K562 (cell line): ENCODE measurements around the gene TMC4. TPM values are rescaled to one million over a fixed set of nuclear protein-coding genes. Genes with fewer than 3 reads are reported as not detected.
A peak's percentile ranks its signal among the peaks of the same experiment; 100 is the strongest.

Experiments
- ATAC-seq: fragments of 200-7000 bp; cut with Tn5 transposase; 3 replicates; pipeline ENCODE4 v1.9.1; 2020; ENCODE audit warnings: moderate library complexity
- BruUV-seq: library from RNA; stranded (reverse); fragments of 400-500 nt; replicated peaks from 2 replicates; lab custom pipeline; 2021; lab: Mats Ljungman, UMichigan
- CTCF ChIA-PET: fragments of 300-600 bp; formaldehyde crosslinking; extraction: SDS; loops from one replicate; lab custom pipeline; 2021; ENCODE audit warnings: low intra/inter-chr PET ratio; lab: Yijun Ruan, JAX
- POLR2A ChIA-PET: fragments of 300-600, 350-650 bp; sonication (Branson Sonifier 250); formaldehyde crosslinking; extraction: SDS; loops from one replicate; lab custom pipeline; 2021; ENCODE audit warnings: antibody characterized with exemption, inconsistent platforms; lab: Yijun Ruan, JAX
- DNase-seq, 4 experiments: peaks; one replicate each; pipeline versions ENCODE4 v3.0.0 to v3.0.0-alpha.2; 2011 to 2018; ENCODE audit warnings: low spot score in 3 of 4, mixed read lengths in 3 of 4; ENCODE audit errors: extremely low read depth in 1 of 4
- FAIRE-seq: peaks from 2 replicates; lab custom pipeline; 2011; peaks lifted over from hg19 to GRCh38; lab: Jason Lieb, UNC
- H2AFZ ChIP-seq: 2 replicates; pipeline ENCODE4 v1.6.0; 2011; ENCODE audit warnings: low read depth, low read length, control low read depth, inconsistent platforms
- H3K27ac ChIP-seq: fragments of 200-600 bp; 3 replicates; pipeline ENCODE4 v1.8.0; 2011; ENCODE audit warnings: low read depth, mild to moderate bottlenecking, control low read depth, inconsistent platforms, low read length, moderate library complexity, mixed read lengths; ENCODE audit errors: extremely low read depth
- H3K27me3 ChIP-seq, 2 experiments: fragments of 300-600 bp in 1 of 2; 2 replicates in 1 of 2; 3 replicates in 1 of 2; pipeline versions ENCODE4 v1.6.0 to v1.8.0; 2011; ENCODE audit warnings: inconsistent platforms in 2 of 2, low read length in 2 of 2, mild to moderate bottlenecking in 1 of 2, mixed read lengths in 1 of 2, moderate library complexity in 1 of 2; ENCODE audit not compliant: control insufficient read depth in 2 of 2, insufficient read depth in 2 of 2
- H3K36me3 ChIP-seq: fragments of 300-600 bp; 3 replicates; pipeline ENCODE4 v1.8.0; 2011; ENCODE audit warnings: mild to moderate bottlenecking, low read length, inconsistent platforms; ENCODE audit not compliant: control insufficient read depth, insufficient read depth
- H3K4me1 ChIP-seq, 2 experiments: fragments of 200-600 bp in 1 of 2; replicated peaks in 1 of 2; 2 replicates in 1 of 2; 3 replicates in 1 of 2; pipeline versions ENCODE4 v1.5.1 to v1.8.0; 2011; ENCODE audit warnings: inconsistent platforms in 2 of 2, low read length in 2 of 2, mild to moderate bottlenecking in 1 of 2, mixed read lengths in 1 of 2, moderate library complexity in 1 of 2; ENCODE audit not compliant: control insufficient read depth in 2 of 2, insufficient read depth in 2 of 2
- H3K4me2 ChIP-seq: 2 replicates; pipeline ENCODE4 v1.6.1; 2011; ENCODE audit warnings: low read length, control low read depth, inconsistent platforms, mixed read lengths; ENCODE audit not compliant: insufficient read depth
- H3K4me3 ChIP-seq: fragments of 200-600 bp; sonication (generic), shearing (Covaris generic); 2 replicates; pipeline ENCODE4 v1.5.1; 2016; ENCODE audit warnings: control low read depth, inconsistent platforms
- H3K79me2 ChIP-seq: fragments of 200-600 bp; 3 replicates; pipeline ENCODE4 v1.8.0; 2011; ENCODE audit warnings: low read length, inconsistent platforms; ENCODE audit not compliant: control insufficient read depth, insufficient read depth
- H3K9ac ChIP-seq, 2 experiments: 2 replicates each; pipeline versions ENCODE4 v1.6.0 to v1.6.1; 2011; ENCODE audit warnings: low read depth in 2 of 2, low read length in 2 of 2, control low read depth in 1 of 2, inconsistent platforms in 1 of 2, mild to moderate bottlenecking in 1 of 2, mixed read lengths in 1 of 2; ENCODE audit not compliant: insufficient read depth in 1 of 2
- H3K9me1 ChIP-seq: one replicate; pipeline ENCODE4 v1.6.0; 2011; ENCODE audit warnings: inconsistent platforms, mild to moderate bottlenecking, low read length, moderate library complexity; ENCODE audit not compliant: control insufficient read depth, insufficient read depth
- H3K9me3 ChIP-seq: replicated peaks from 2 replicates; pipeline ENCODE4 v1.5.1; 2011; ENCODE audit warnings: low read depth, low read length, inconsistent platforms; ENCODE audit not compliant: control insufficient read depth, insufficient read depth
- H4K20me1 ChIP-seq: replicated peaks from 2 replicates; pipeline ENCODE4 v1.6.1; 2011; ENCODE audit warnings: low read length, inconsistent platforms, mixed read lengths; ENCODE audit not compliant: control insufficient read depth, insufficient read depth
- ELF1 ChIP-seq: fragments of 200-800 bp; sonication (Bioruptor generic); IDR thresholded peaks from 2 replicates; pipeline ENCODE4 v1.6.1; 2016; ENCODE audit warnings: missing genetic modification characterization, missing compliant biosample characterization
- GABPA ChIP-seq: fragments of 200-800 bp; sonication (Bioruptor generic); conservative IDR thresholded peaks from 2 replicates; pipeline ENCODE4 v1.6.1; 2016; ENCODE audit warnings: low read depth, missing genetic modification characterization, missing compliant biosample characterization
- GABPB1 ChIP-seq: sonication (generic); formaldehyde crosslinking; IDR thresholded peaks from 2 replicates; pipeline ENCODE4 v1.8.0; 2022; ENCODE audit warnings: mild to moderate bottlenecking, missing genetic modification reagents
- GATA2 ChIP-seq: sonication (generic); formaldehyde crosslinking; IDR thresholded peaks from 2 replicates; pipeline ENCODE4 v1.4.0; 2020; ENCODE audit warnings: mild to moderate bottlenecking, missing genetic modification reagents
- MBD2 ChIP-seq: sonication (generic); IDR thresholded peaks from 2 replicates; pipeline ENCODE4 v1.6.1; 2016; ENCODE audit warnings: low read depth, borderline replicate concordance
- NFE2 ChIP-seq: IDR thresholded peaks from 2 replicates; pipeline ENCODE4 v1.6.1; 2014; ENCODE audit warnings: antibody characterized with exemption, low read depth
- POLR2H ChIP-seq: IDR thresholded peaks from 2 replicates; pipeline ENCODE4 v1.6.1; 2016; ENCODE audit warnings: missing genetic modification characterization, low read depth, mild to moderate bottlenecking, control low read depth, missing compliant biosample characterization, moderate library complexity
- SMAD3 ChIP-seq: fragments of 450-650 bp; formaldehyde crosslinking; conservative IDR thresholded peaks from 2 replicates; pipeline ENCODE4 v1.4.0; 2020; ENCODE audit warnings: mild to moderate bottlenecking
- TFAM ChIP-seq: fragments of 250-450 bp; sonication (Bioruptor Pico); conservative IDR thresholded peaks from 2 replicates; pipeline ENCODE4 v1.5.0; 2021; ENCODE audit warnings: mild to moderate bottlenecking, moderate library complexity
- ZNF143 ChIP-seq: sonication (generic); formaldehyde crosslinking; IDR thresholded peaks from 2 replicates; pipeline ENCODE4 v1.9.0; 2022; ENCODE audit warnings: mild to moderate bottlenecking, missing genetic modification reagents
- ZNF551 ChIP-seq: fragments of 250-450 bp; sonication (Bioruptor Pico); IDR thresholded peaks from 2 replicates; pipeline ENCODE4 v1.5.0; 2021; ENCODE audit warnings: mild to moderate bottlenecking, moderate library complexity
- WGBS: fragments of 100-300 bp; shearing (Covaris generic); methylation state at CpG from one replicate; pipeline ENCODE4 v1.1.6; 2016; ENCODE audit warnings: low coverage, mixed read lengths; ENCODE audit not compliant: insufficient coverage; ENCODE audit errors: missing lambda C conversion rate; 5-methylcytosine and 5-hydroxymethylcytosine counted together
- in situ Hi-C: fragments of 300-500 bp; cut with MboI; formaldehyde crosslinking; loops from 4 replicates; pipeline ENCODE4 v1.15.0; 2018; ENCODE audit warnings: inconsistent platforms, mixed read lengths
- intact Hi-C: fragments of 100-400 bp; cut with micrococcal nuclease; formaldehyde crosslinking; loops from 2 replicates; pipeline ENCODE4 v1.14.2; 2022
- polyA plus RNA-seq, 8 experiments: library from polyadenylated mRNA; depleted of rRNA in 4 of 8; stranded (reverse) in 5 of 8; unstranded in 3 of 8; fragments of >200 nt; fragmentation: Nextera tagmentation in 2 of 8; fragmentation: Illumina TruSeq in 1 of 8; extraction: Ambion mirVana in 2 of 8; extraction: Trizol in 1 of 8; gene quantifications; 2 replicates each; pipeline versions ENCODE4 v1.2.1 to v1.2.3, GENCODE V29; 2011 to 2014; ENCODE audit warnings: inconsistent platforms in 1 of 8, missing spikeins in 1 of 8
- total RNA-seq, 7 experiments: library from RNA; depleted of rRNA in 6 of 7; stranded (reverse); fragments of >200 nt in 6 of 7; fragmentation: Illumina TruSeq in 2 of 7; extraction: Trizol in 2 of 7; gene quantifications; 2 replicates each; pipeline versions ENCODE4 v1.2.1 to v1.2.3, GENCODE V29; 2011 to 2021; ENCODE audit warnings: low replicate concordance in 1 of 7
- TF ChIP-seq, protein P1 (sequence below), 2 experiments: fragments of 450-650 bp; IDR thresholded peaks; 2 replicates each; pipeline ENCODE4 v1.6.1; 2016; ENCODE audit warnings: mild to moderate bottlenecking in 2 of 2, borderline replicate concordance in 1 of 2, low read depth in 1 of 2, moderate library complexity in 1 of 2

Gene TMC4
- total and polyA plus RNA-seq, 9 of the 15 experiments (the other 6 are each of a cell fraction or from before 2014, with no cell fraction given): 0.12 to 0.79 (median 0.36) TPM; not detected in 2

DNA sequence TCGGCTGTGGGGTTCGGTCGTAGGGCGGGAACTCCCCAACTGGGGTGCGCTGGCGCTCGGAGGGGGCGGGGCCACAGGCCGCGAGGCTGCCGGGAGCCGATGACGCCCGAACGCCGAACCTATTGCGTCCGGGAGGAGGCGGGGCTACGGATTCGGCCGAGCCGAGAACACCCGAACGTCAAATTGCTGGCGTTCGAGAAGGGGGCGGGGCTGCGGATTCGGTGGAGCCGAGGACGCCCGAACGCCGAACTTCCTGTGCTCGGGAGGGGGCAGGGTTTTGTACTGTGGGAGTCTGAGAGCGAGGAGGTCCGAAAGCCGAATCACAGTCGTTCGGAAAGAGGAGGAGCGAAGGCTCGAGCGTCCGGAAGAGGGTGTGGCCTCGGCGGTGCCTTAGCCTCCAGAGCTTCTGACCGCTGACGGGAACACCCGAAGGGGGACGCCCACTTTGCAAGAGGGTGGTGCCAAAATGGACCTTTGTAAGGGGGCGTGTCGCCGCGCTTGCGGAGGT lies 17.6 kb upstream of the TMC4 start:
- Histone ChIP-seq H3K9me1 (peaks cover 5% of the 10 kb centered on the region), H3K9me3 (no peaks in the 10 kb centered on the region), H3K79me2 (peaks cover 52% of the 10 kb centered on the region), H3K36me3 (peaks cover 55% of the 10 kb centered on the region), H3K4me3 (peak overlapping the region; percentile 96), H4K20me1 (no peaks in the 10 kb centered on the region), H3K9ac (peak overlapping the region; percentile 98 to 99), H3K4me1 (peaks cover 27 to 50% of the 10 kb centered on the region in 2 experiments), H3K27ac (peak overlapping the region; percentile 100), H3K4me2 (peak overlapping the region; percentile 96), H2AFZ (peak overlapping the region; percentile 98), H3K27me3 (no peaks in the 10 kb centered on the region)
- under 1% methylated on average over 42 of the region's 56 CpGs for WGBS
- no TSS peak for BruUV-seq
- in situ Hi-C loops (no loop called here), intact Hi-C loops (no loop called here)
- CTCF ChIA-PET: no interaction called here
- POLR2A ChIA-PET: interaction anchor here (0.6 to 7.0 kb wide), 9 partner anchors 11 to 75 kb away, joined by 4 to 206 read pairs (median 8); partner anchors contain the start of genes CNOT3, LENG1, RPS9 and TMC4
- no peak for FAIRE-seq
- DNase-seq: peak; percentile 68 to 99 (median 76)
- ATAC-seq: peak; percentile 80
- TF ChIP-seq GABPA (tag): peak; percentile 57
- peak; percentile 50; the same call in 1 of the 2 replicates for TF ChIP-seq ELF1 (tag)
- TF ChIP-seq GABPB1 (CRISPR knock-in tag): 0 out of 2 replicates have a peak, but pooled peaks have one; percentile 26
- no peak for TF ChIP-seq NFE2
- TF ChIP-seq SMAD3 (CRISPR knock-in tag): no peak
- peak; percentile 69 for TF ChIP-seq ZNF143 (CRISPR knock-in tag)
- no peak for TF ChIP-seq GATA2 (CRISPR knock-in tag)
- no peak for TF ChIP-seq TFAM (CRISPR knock-in tag)
- TF ChIP-seq MBD2: no peak; the same call in 1 of the 2 replicates
- peak; percentile 8; the same call in 1 of the 2 replicates for TF ChIP-seq POLR2H
- TF ChIP-seq ZNF551 (CRISPR knock-in tag): no peak
- TF ChIP-seq, protein P1, sequence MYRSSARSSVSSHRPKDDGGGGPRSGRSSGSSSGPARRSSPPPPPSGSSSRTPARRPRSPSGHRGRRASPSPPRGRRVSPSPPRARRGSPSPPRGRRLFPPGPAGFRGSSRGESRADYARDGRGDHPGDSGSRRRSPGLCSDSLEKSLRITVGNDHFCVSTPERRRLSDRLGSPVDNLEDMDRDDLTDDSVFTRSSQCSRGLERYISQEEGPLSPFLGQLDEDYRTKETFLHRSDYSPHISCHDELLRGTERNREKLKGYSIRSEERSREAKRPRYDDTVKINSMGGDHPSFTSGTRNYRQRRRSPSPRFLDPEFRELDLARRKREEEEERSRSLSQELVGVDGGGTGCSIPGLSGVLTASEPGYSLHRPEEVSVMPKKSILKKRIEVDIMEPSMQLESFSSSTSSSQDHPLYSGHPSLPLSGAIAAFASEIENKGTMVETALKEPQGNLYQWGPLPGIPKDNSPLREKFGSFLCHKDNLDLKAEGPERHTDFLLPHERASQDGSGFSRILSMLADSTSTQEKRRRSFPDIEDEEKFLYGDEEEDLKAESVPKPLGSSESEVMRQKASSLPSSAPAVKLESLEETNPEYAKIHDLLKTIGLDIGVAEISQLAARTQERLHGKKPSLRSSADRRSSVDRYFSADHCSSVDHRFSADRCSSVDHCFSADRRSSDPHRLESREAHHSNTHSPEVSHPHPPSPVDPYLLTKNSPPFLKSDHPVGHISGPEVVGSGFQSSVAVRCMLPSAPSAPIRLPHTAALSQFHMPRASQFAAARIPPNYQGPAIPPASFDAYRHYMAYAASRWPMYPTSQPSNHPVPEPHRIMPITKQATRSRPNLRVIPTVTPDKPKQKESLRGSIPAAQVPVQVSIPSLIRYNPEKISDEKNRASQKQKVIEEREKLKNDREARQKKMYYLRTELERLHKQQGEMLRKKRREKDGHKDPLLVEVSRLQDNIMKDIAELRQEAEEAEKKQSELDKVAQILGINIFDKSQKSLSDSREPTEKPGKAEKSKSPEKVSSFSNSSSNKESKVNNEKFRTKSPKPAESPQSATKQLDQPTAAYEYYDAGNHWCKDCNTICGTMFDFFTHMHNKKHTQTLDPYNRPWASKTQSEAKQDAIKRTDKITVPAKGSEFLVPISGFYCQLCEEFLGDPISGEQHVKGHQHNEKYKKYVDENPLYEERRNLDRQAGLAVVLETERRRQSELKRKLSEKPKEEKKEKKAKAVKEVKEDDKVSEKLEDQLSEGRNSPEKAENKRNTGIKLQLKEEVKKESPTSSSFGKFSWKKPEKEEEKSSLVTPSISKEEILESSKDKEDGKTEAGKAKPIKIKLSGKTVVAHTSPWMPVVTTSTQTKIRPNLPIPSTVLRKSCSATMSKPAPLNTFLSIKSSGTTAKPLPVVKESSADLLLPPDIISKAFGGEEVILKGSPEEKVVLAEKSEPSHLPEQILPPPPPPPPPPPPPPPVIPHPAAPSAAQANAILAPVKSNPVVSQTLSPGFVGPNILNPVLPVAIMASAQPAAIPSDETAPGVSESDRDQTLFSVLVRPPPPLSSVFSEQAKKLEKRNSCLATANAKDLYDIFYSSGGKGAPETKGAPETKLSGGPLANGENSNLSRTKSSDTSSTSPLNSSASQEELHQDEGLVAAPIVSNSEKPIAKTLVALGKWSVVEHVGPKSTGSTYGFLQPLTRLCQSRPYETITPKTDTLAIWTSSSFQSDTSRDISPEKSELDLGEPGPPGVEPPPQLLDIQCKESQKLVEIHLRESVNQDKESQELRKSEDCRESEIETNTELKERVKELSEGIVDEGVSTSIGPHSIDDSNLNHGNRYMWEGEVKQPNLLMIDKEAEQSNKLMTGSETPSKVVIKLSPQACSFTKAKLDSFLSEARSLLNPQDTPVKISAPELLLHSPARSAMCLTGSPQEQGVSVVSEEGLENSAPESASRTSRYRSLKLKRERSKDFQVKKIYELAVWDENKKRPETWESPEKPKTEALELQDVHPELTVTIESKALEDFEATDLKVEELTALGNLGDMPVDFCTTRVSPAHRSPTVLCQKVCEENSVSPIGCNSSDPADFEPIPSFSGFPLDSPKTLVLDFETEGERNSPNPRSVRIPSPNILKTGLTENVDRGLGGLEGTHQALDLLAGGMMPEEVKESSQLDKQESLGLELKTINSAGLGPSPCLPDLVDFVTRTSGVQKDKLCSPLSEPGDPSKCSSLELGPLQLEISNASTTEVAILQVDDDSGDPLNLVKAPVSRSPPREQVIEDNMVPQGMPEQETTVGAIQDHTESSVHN (IDR thresholded peaks at IDR 0.05; ENCODE audit: borderline replicate concordance in 1 of 2, low read depth in 1 of 2): no peak
